Natural killer cell treated with Interleukin-12 subunit alpha and Interleukin-12 subunit beta and Interleukin-15 and Interleukin-18, amount 100 ng/mL, for 72 hours (primary cell): Measurements from ENCODE around the gene CIT. TPM values are rescaled to one million over a fixed set of nuclear protein-coding genes. Genes with fewer than 3 reads are reported as not detected.
A peak's percentile ranks its signal among the peaks of the same experiment; 100 is the strongest.

Source experiments
- ATAC-seq, 2 donors: fragments of 150-1000 bp; cut with Tn5 transposase in 1 of 2; sonication (Bioruptor Pico), chemical (Tn5 transposase) in 1 of 2; 2 replicates each; pipeline ENCODE4 v1.10.0; 2021
- DNase-seq: peaks from one replicate; pipeline ENCODE4 v3.0.0; 2022; ENCODE audit warnings: low spot score
- H3K27ac Mint-ChIP-seq, 2 donors: 1 replicate in 1 of 2; 2 replicates in 1 of 2; pipeline ENCODE4 v1.8.0; 2022; ENCODE audit warnings: mixed read lengths in 2 of 2, mild to moderate bottlenecking in 1 of 2, moderate library complexity in 1 of 2
- H3K27me3 Mint-ChIP-seq, 2 donors: 1 replicate in 1 of 2; 2 replicates in 1 of 2; pipeline ENCODE4 v1.8.0; 2022; ENCODE audit warnings: mixed read lengths in 2 of 2
- H3K36me3 Mint-ChIP-seq: one replicate; pipeline ENCODE4 v1.8.0; 2022; ENCODE audit warnings: mixed read lengths
- H3K4me1 Mint-ChIP-seq, 2 donors: 1 replicate in 1 of 2; 2 replicates in 1 of 2; pipeline ENCODE4 v1.8.0; 2022; ENCODE audit warnings: low read depth in 2 of 2, mixed read lengths in 2 of 2, mild to moderate bottlenecking in 1 of 2
- H3K4me3 Mint-ChIP-seq: one replicate; pipeline ENCODE4 v1.8.0; 2022; ENCODE audit warnings: mixed read lengths
- H3K9me3 Mint-ChIP-seq: 2 replicates; pipeline ENCODE4 v1.8.0; 2022; ENCODE audit warnings: mixed read lengths
- total RNA-seq, 2 donors: library from RNA; stranded (reverse); gene quantifications; one replicate each; pipeline ENCODE4 v1.2.3, GENCODE V29; 2022

The CIT gene
- total RNA-seq, 2 donors from 2014 or later, result 25.7 to 71.1 TPM

DNA sequence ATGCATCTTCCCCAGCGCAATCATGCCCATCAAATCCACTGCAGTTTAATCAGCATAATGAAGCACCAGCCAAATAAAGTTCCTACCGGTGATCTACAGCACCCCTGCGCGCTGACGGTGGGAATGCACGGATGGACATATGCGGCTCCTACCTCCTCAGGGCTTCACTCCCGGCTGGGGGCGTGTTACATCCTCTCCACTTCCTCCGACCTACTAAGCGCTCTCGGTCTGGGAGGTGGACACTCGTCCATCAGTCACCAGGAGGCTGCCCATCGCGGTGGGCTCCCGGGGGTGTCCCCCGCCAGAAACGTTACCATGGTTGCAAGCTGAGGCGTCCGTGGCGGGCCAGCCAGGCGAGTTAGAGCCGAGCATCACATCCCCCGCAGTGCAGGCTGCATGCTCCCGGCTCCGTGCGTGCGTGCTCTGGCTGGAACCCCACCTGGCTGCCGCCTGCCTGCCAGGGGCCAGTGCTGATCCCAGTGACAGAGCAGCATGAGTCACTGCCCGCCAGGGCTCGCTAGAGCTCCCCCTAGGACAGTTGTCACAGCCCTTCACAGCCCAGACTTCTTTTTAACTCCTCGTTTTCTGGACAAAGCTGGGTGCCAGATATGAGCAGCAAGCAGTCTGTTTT lies 73.0 kb downstream of the CIT start:
- Mint-ChIP-seq H3K4me1 (peaks cover 6 to 7% of the 10 kb centered on the region in 2 donors), H3K9me3 (no peaks in the 10 kb centered on the region), H3K36me3 (peaks cover 5% of the 10 kb centered on the region), H3K27ac (no peak overlapping the region), H3K4me3 (no peak overlapping the region), H3K27me3 (no peaks in the 10 kb centered on the region)
- DNase-seq (no peak), ATAC-seq (no peak)

GRCh38 chr12:119803381-119803791 lies 73.7 kb downstream of the CIT start:
- no peaks in the 10 kb centered on the region for H3K4me1 Mint-ChIP-seq
- no peak overlapping the region for H3K27ac Mint-ChIP-seq
- ATAC-seq (no peak), DNase-seq (no peak)
- no peak overlapping the region for H3K4me3 Mint-ChIP-seq
- peaks cover 5% of the 10 kb centered on the region for H3K36me3 Mint-ChIP-seq
- H3K9me3 Mint-ChIP-seq, result no peaks in the 10 kb centered on the region
- H3K27me3 Mint-ChIP-seq, result no peaks in the 10 kb centered on the region

- no peaks in the 10 kb centered on the region for H3K4me1 Mint-ChIP-seq
- ATAC-seq (no peak), DNase-seq (no peak)
- no peak overlapping the region for H3K27ac Mint-ChIP-seq
- no peaks in the 10 kb centered on the region for H3K27me3 Mint-ChIP-seq
- peaks cover 5% of the 10 kb centered on the region for H3K36me3 Mint-ChIP-seq
- H3K4me3 Mint-ChIP-seq, result no peak overlapping the region
- H3K9me3 Mint-ChIP-seq, result no peaks in the 10 kb centered on the region
Observed at GRCh38 chr12:119802472-119802871, 74.6 kb downstream of the CIT start.

- DNase-seq (no peak), ATAC-seq (no peak)
- Mint-ChIP-seq H3K9me3 (no peaks in the 10 kb centered on the region), H3K4me3 (no peak overlapping the region), H3K36me3 (no peaks in the 10 kb centered on the region), H3K4me1 (no peaks in the 10 kb centered on the region), H3K27ac (no peak overlapping the region), H3K27me3 (no peaks in the 10 kb centered on the region)
Observed at GRCh38 chr12:119797090-119797489, 80.0 kb downstream of the CIT start.

DNA sequence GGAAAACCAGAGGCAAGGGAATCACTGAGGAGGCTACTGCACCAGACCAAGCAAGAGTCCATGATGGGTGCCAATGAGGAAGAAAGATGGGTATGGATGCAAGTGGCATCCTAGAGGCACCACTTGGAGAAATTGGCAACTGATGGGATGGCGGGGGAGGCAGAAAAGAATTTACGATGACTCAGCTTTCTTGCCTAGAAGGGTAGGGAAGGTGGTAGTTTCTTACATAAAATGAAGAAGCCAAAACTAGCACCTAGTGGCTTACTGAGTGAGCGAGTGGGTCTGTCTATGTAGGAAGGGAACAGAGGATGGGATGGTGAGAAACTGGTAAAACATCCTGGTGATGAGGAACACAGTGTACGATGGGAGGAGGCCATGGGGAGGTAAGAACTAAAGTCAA lies 80.8 kb downstream of the CIT start:
- no peaks in the 10 kb centered on the region for H3K9me3 Mint-ChIP-seq
- H3K36me3 Mint-ChIP-seq, result no peaks in the 10 kb centered on the region
- no peak overlapping the region for H3K4me3 Mint-ChIP-seq
- H3K4me1 Mint-ChIP-seq, result no peaks in the 10 kb centered on the region
- H3K27ac Mint-ChIP-seq, result no peak overlapping the region
- DNase-seq (no peak), ATAC-seq (no peak)
- H3K27me3 Mint-ChIP-seq, result no peaks in the 10 kb centered on the region

DNA sequence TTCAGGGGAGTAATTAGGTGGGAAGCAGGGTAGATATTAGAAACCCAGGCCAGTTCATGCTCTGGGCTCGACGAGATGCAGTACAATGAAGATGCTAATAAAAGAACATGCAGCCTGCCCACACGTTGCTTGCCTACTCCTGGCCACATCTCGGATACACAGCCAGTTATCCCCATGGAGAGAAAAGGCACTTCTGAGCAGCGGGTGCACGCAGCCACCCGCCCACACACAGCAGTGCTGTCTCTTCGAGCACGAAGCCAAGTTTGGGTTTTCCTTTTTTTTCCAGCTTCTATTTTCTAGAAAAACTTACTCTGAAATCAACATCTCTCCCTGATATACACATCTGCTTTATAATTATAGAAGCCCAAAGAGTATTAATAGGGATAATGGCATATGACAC lies 85.7 kb downstream of the CIT start:
- no peak for ATAC-seq
- Mint-ChIP-seq H3K27ac (no peak overlapping the region), H3K36me3 (no peaks in the 10 kb centered on the region), H3K4me1 (peaks cover 0 to 2% of the 10 kb centered on the region in 2 donors), H3K27me3 (no peaks in the 10 kb centered on the region), H3K9me3 (no peaks in the 10 kb centered on the region), H3K4me3 (no peak overlapping the region)
- DNase-seq, result no peak

GRCh38 chr12:119788786-119789185 lies 88.3 kb downstream of the CIT start:
- Mint-ChIP-seq H3K36me3 (peaks cover 4% of the 10 kb centered on the region), H3K27ac (no peak overlapping the region), H3K9me3 (no peaks in the 10 kb centered on the region)

DNA sequence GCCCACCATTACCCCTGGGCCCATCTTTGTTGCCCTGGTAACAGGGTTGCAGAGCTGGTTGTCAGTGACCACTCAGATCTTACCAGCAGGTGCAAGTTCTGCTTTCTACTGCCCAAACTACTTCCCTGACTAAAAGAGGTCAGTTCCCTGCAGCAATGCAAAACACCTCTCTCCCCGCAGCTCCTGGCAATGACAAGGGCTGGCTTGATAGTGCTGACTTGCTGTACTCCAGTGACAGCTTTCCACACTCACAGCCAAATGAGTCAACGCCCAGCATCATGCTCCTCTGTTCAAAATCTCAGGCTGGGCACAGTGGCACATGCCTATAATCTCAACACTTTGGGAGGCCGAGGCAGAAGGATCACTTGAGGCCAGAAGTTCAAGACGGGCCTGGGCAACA lies 90.6 kb downstream of the CIT start:
- Mint-ChIP-seq H3K36me3 (peaks cover 4% of the 10 kb centered on the region), H3K9me3 (no peaks in the 10 kb centered on the region), H3K4me1 (peaks cover 0 to 2% of the 10 kb centered on the region in 2 donors), H3K27me3 (no peaks in the 10 kb centered on the region), H3K27ac (no peak overlapping the region), H3K4me3 (no peak overlapping the region)
- ATAC-seq (peak in 1 of 2 donors; percentile 6), DNase-seq (no peak)

More at GRCh38 chr12:119788786-119789185, 88.3 kb downstream of the CIT start:
- ATAC-seq (no peak), DNase-seq (no peak)
- Mint-ChIP-seq H3K4me3 (no peak overlapping the region), H3K27me3 (no peaks in the 10 kb centered on the region), H3K4me1 (peaks cover 0 to 2% of the 10 kb centered on the region in 2 donors)

DNA sequence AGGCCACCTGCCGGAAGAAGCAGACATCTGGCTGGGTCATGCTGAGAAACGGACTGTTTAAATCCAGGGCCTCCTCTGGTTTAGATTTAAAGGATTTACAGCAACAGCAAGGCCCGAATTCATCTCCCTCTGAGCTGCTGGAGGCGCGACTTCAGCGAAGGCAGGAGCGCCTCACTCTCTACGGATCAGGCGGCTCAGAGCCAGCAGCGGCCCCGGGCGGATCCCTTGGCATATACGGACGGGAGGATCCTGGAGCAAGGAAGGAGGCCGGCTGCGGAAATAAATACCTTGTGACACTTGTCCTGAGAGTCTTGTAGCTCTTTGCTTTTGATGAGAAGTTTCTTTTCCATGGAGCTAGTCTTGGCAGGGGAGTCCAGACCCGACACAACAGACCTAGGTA lies 92.4 kb downstream of the CIT start:
- no peaks in the 10 kb centered on the region for H3K9me3 Mint-ChIP-seq
- H3K27me3 Mint-ChIP-seq, result no peaks in the 10 kb centered on the region
- DNase-seq, result no peak
- no peak overlapping the region for H3K27ac Mint-ChIP-seq
- peaks cover 0 to 2% of the 10 kb centered on the region in 2 donors for H3K4me1 Mint-ChIP-seq
- H3K36me3 Mint-ChIP-seq, result peaks cover 4% of the 10 kb centered on the region
- H3K4me3 Mint-ChIP-seq, result no peak overlapping the region
- ATAC-seq, result no peak

- Mint-ChIP-seq H3K9me3 (no peaks in the 10 kb centered on the region), H3K4me1 (peaks cover 0 to 2% of the 10 kb centered on the region in 2 donors), H3K36me3 (peaks cover 4% of the 10 kb centered on the region), H3K27ac (no peak overlapping the region), H3K4me3 (no peak overlapping the region), H3K27me3 (no peaks in the 10 kb centered on the region)
- ATAC-seq (no peak), DNase-seq (no peak)
Observed at GRCh38 chr12:119783787-119784186, 93.3 kb downstream of the CIT start.

GRCh38 chr12:119781804-119782203 lies 95.3 kb downstream of the CIT start:
- Mint-ChIP-seq H3K36me3 (peaks cover 4% of the 10 kb centered on the region), H3K4me1 (no peaks in the 10 kb centered on the region), H3K4me3 (no peak overlapping the region), H3K27ac (no peak overlapping the region), H3K9me3 (no peaks in the 10 kb centered on the region), H3K27me3 (no peaks in the 10 kb centered on the region)
- DNase-seq (no peak), ATAC-seq (no peak)

GRCh38 chr12:119780786-119781434 lies 96.2 kb downstream of the CIT start:
- H3K9me3 Mint-ChIP-seq, result no peaks in the 10 kb centered on the region
- ATAC-seq (no peak), DNase-seq (no peak)
- H3K36me3 Mint-ChIP-seq, result peaks cover 4% of the 10 kb centered on the region
- no peaks in the 10 kb centered on the region for H3K4me1 Mint-ChIP-seq
- H3K27ac Mint-ChIP-seq, result no peak overlapping the region
- no peaks in the 10 kb centered on the region for H3K27me3 Mint-ChIP-seq
- no peak overlapping the region for H3K4me3 Mint-ChIP-seq

DNA sequence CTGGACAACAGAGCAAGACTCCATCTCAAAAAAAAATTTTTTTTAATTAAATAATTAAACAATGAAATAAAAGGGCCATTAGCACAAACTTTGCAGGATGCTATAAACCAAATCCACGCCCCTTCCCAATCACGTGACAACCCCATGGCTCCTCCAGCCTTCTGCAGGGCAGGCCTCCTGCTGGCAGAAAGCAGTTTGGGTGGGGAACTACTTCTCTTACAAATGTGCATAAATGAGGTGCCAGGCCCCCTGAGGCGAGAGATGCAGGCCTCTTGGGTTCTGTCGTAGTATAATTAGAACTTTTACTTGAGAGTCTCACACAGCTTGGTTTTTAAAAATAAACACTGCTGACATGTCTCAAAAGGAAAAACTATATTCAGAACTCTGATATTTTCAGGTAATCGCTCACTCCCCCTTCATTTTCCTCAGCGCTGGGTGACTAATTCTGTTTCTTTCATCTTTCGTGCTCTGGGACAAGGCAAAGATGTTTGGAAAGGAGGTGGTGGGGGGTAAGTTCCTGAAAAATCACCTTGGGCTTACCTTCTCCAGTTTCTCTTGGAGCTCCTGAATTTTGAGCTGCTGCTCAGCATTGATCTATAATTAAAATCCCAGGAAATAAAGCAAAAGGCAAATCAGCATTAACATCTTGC lies 101.7 kb downstream of the CIT start:
- peaks cover 12% of the 10 kb centered on the region for H3K36me3 Mint-ChIP-seq
- H3K27me3 Mint-ChIP-seq, result no peaks in the 10 kb centered on the region
- H3K9me3 Mint-ChIP-seq, result no peaks in the 10 kb centered on the region
- no peak overlapping the region for H3K4me3 Mint-ChIP-seq
- ATAC-seq (no peak), DNase-seq (no peak)
- H3K27ac Mint-ChIP-seq, result no peak overlapping the region
- no peaks in the 10 kb centered on the region for H3K4me1 Mint-ChIP-seq

- Mint-ChIP-seq H3K4me3 (no peak overlapping the region), H3K27ac (no peak overlapping the region), H3K9me3 (no peaks in the 10 kb centered on the region), H3K36me3 (peaks cover 12% of the 10 kb centered on the region), H3K27me3 (no peaks in the 10 kb centered on the region), H3K4me1 (no peaks in the 10 kb centered on the region)
- ATAC-seq (no peak), DNase-seq (no peak)
Observed at GRCh38 chr12:119772431-119772830, 104.7 kb downstream of the CIT start.
